Measurements from ENCODE around the gene VAV3. TPM values are rescaled to one million over a fixed set of nuclear protein-coding genes. Genes with fewer than 3 reads are reported as not detected.
"Not testable (repeated sequence)": the region's sequence is repeated elsewhere in the genome, so short reads cannot be mapped to it uniquely, and the experiment has no call there.

VAV3 gene
- total RNA-seq, 2 donors from 2014 or later = 6.9 to 7.7 TPM

GRCh38 chr1:107727866-107728265, 237.1 kb downstream of the VAV3 start:
- TF ChIP-seq CTCF (IDR thresholded peaks at IDR 0.05) = no peak
- no peaks in the 10 kb centered on the region for H3K4me1 ChIP-seq (ENCODE audit: control insufficient read depth in 1 of 2, low read depth in 2 of 2)
- H3K27me3 ChIP-seq (replicated peaks; ENCODE audit: insufficient read depth) = no peaks in the 10 kb centered on the region
- no peak overlapping the region for H3K27ac ChIP-seq
- H3K4me3 ChIP-seq = no peak overlapping the region
- H3K9me3 ChIP-seq = no peaks in the 10 kb centered on the region
- H3K36me3 ChIP-seq = no peaks in the 10 kb centered on the region
- ATAC-seq (ENCODE audit: insufficient number of reproducible peaks, low FRiP score, low read depth) = no peak
- DNase-seq (ENCODE audit: low spot score) = no peak

GRCh38 chr1:107726860-107727259, 238.1 kb downstream of the VAV3 start:
- DNase-seq (ENCODE audit: low spot score) = no peak
- H3K27ac ChIP-seq = no peak overlapping the region

GRCh38 chr1:107724648-107725047, 240.3 kb downstream of the VAV3 start:
- H3K4me1 ChIP-seq (ENCODE audit: control insufficient read depth in 1 of 2, low read depth in 2 of 2) = no peaks in the 10 kb centered on the region
- no peaks in the 10 kb centered on the region for H3K9me3 ChIP-seq
- ATAC-seq (ENCODE audit: insufficient number of reproducible peaks, low FRiP score, low read depth) = no peak
- H3K4me3 ChIP-seq = no peak overlapping the region
- H3K27me3 ChIP-seq (replicated peaks; ENCODE audit: insufficient read depth) = no peaks in the 10 kb centered on the region
- no peak for TF ChIP-seq CTCF (IDR thresholded peaks at IDR 0.05)
- no peaks in the 10 kb centered on the region for H3K36me3 ChIP-seq
- H3K27ac ChIP-seq = no peak overlapping the region
- no peak for DNase-seq (ENCODE audit: low spot score)

More at GRCh38 chr1:107726860-107727259, 238.1 kb downstream of the VAV3 start:
- Histone ChIP-seq H3K4me3 (no peak overlapping the region), H3K27me3 (replicated peaks; ENCODE audit: insufficient read depth) (no peaks in the 10 kb centered on the region), H3K9me3 (no peaks in the 10 kb centered on the region), H3K4me1 (ENCODE audit: control insufficient read depth in 1 of 2, low read depth in 2 of 2) (no peaks in the 10 kb centered on the region), H3K36me3 (no peaks in the 10 kb centered on the region)
- TF ChIP-seq CTCF (IDR thresholded peaks at IDR 0.05) = no peak
- ATAC-seq (ENCODE audit: insufficient number of reproducible peaks, low FRiP score, low read depth) = no peak

- not testable (repeated sequence) for H3K27me3 ChIP-seq (replicated peaks; ENCODE audit: insufficient read depth); H3K4me3 ChIP-seq; H3K27ac ChIP-seq; H3K36me3 ChIP-seq; ATAC-seq (ENCODE audit: insufficient number of reproducible peaks, low FRiP score, low read depth); DNase-seq (ENCODE audit: low spot score); H3K4me1 ChIP-seq (ENCODE audit: control insufficient read depth in 1 of 2, low read depth in 2 of 2); H3K9me3 ChIP-seq
Observed at GRCh38 chr1:107720210-107720609, 244.8 kb downstream of the VAV3 start.

- H3K9me3 ChIP-seq = no peaks in the 10 kb centered on the region
- H3K4me1 ChIP-seq (ENCODE audit: control insufficient read depth in 1 of 2, low read depth in 2 of 2) = no peaks in the 10 kb centered on the region
- no peaks in the 10 kb centered on the region for H3K36me3 ChIP-seq
- no peak for TF ChIP-seq CTCF (IDR thresholded peaks at IDR 0.05)
- H3K4me3 ChIP-seq = no peak overlapping the region
- ATAC-seq (ENCODE audit: insufficient number of reproducible peaks, low FRiP score, low read depth) (no peak), DNase-seq (ENCODE audit: low spot score) (no peak)
- no peak overlapping the region for H3K27ac ChIP-seq
- H3K27me3 ChIP-seq (replicated peaks; ENCODE audit: insufficient read depth) = no peaks in the 10 kb centered on the region
Observed at GRCh38 chr1:107710005-107710404, 255.0 kb downstream of the VAV3 start.

GRCh38 chr1:107707111-107707510, 257.9 kb downstream of the VAV3 start:
- no peak overlapping the region for H3K27ac ChIP-seq
- H3K4me1 ChIP-seq (ENCODE audit: control insufficient read depth in 1 of 2, low read depth in 2 of 2) = no peaks in the 10 kb centered on the region
- no peaks in the 10 kb centered on the region for H3K36me3 ChIP-seq
- no peaks in the 10 kb centered on the region for H3K27me3 ChIP-seq (replicated peaks; ENCODE audit: insufficient read depth)
- no peak overlapping the region for H3K4me3 ChIP-seq
- TF ChIP-seq CTCF (IDR thresholded peaks at IDR 0.05) = no peak
- DNase-seq (ENCODE audit: low spot score) (no peak), ATAC-seq (ENCODE audit: insufficient number of reproducible peaks, low FRiP score, low read depth) (no peak)
- no peaks in the 10 kb centered on the region for H3K9me3 ChIP-seq
